Progenitor cell of endocrine pancreas (in vitro differentiated cells): ENCODE data around the gene GPR176. TPM values are rescaled to one million over a fixed set of nuclear protein-coding genes. Genes with fewer than 3 reads are reported as not detected.

ENCODE experiments used
- DNase-seq: peaks from one replicate; pipeline ENCODE4 v3.0.0; 2021; ENCODE audit warnings: low spot score; ENCODE audit not compliant: unreplicated experiment
- H3K27ac Mint-ChIP-seq: 2 replicates; pipeline ENCODE4 v1.8.0; 2021; ENCODE audit warnings: mild to moderate bottlenecking, moderate library complexity, mixed read lengths
- H3K27me3 Mint-ChIP-seq: 2 replicates; pipeline ENCODE4 v1.8.0; 2021; ENCODE audit warnings: mixed read lengths
- H3K36me3 Mint-ChIP-seq: 2 replicates; pipeline ENCODE4 v1.8.0; 2022; ENCODE audit warnings: mixed read lengths; ENCODE audit not compliant: insufficient read depth
- H3K4me1 Mint-ChIP-seq: 2 replicates; pipeline ENCODE4 v1.8.0; 2021; ENCODE audit warnings: low read depth, mixed read lengths
- H3K4me3 Mint-ChIP-seq: 2 replicates; pipeline ENCODE4 v1.8.0; 2021; ENCODE audit warnings: low read depth, mild to moderate bottlenecking, moderate library complexity, mixed read lengths
- H3K9me3 Mint-ChIP-seq: 2 replicates; pipeline ENCODE4 v1.8.0; 2021; ENCODE audit warnings: low read depth, mixed read lengths
- total RNA-seq: library from RNA; stranded (reverse); gene quantifications from 2 replicates; pipeline ENCODE4 v1.2.1, GENCODE V29; 2021
- TF ChIP-seq, protein P1 (sequence below): fragments of 200-600 bp; sonication (generic); IDR thresholded peaks from one replicate; pipeline ENCODE4 v1.5.0; 2021; ENCODE audit warnings: antibody characterized with exemption, mild to moderate bottlenecking; ENCODE audit not compliant: unreplicated experiment

Gene GPR176
- total RNA-seq, 1 donor from 2014 or later: 1.0 TPM

DNA sequence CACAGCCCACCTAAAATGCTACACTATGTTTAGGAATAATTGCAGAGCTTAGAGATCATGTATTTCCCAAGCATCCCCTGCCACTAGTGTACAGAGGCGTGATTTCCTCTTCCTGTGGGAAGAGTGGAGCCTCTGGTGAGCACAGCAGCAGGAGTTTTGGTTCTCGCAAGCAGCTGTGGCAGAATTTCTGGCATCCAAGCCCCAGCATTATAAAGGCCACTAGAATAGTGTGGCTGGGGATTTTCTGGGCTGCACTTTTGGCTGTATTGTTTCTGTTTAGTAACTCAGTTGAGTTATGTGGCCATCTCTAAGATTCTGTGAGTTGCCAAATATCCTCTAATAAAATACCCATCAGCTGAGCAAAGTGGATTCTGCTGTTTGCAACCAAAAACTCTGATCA lies 64.7 kb downstream of the GPR176 start:
- no peaks in the 10 kb centered on the region for H3K36me3 Mint-ChIP-seq
- H3K27me3 Mint-ChIP-seq: no peaks in the 10 kb centered on the region
- H3K4me1 Mint-ChIP-seq: peaks cover 3% of the 10 kb centered on the region
- no peak overlapping the region for H3K27ac Mint-ChIP-seq
- no peak overlapping the region for H3K4me3 Mint-ChIP-seq
- DNase-seq: no peak
- H3K9me3 Mint-ChIP-seq: no peaks in the 10 kb centered on the region
- TF ChIP-seq, protein P1, sequence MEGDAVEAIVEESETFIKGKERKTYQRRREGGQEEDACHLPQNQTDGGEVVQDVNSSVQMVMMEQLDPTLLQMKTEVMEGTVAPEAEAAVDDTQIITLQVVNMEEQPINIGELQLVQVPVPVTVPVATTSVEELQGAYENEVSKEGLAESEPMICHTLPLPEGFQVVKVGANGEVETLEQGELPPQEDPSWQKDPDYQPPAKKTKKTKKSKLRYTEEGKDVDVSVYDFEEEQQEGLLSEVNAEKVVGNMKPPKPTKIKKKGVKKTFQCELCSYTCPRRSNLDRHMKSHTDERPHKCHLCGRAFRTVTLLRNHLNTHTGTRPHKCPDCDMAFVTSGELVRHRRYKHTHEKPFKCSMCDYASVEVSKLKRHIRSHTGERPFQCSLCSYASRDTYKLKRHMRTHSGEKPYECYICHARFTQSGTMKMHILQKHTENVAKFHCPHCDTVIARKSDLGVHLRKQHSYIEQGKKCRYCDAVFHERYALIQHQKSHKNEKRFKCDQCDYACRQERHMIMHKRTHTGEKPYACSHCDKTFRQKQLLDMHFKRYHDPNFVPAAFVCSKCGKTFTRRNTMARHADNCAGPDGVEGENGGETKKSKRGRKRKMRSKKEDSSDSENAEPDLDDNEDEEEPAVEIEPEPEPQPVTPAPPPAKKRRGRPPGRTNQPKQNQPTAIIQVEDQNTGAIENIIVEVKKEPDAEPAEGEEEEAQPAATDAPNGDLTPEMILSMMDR: no peak

GRCh38 chr15:39854161-39854560 lies 65.9 kb downstream of the GPR176 start:
- no peak overlapping the region for H3K4me3 Mint-ChIP-seq
- no peaks in the 10 kb centered on the region for H3K27me3 Mint-ChIP-seq
- H3K9me3 Mint-ChIP-seq: no peaks in the 10 kb centered on the region
- TF ChIP-seq, protein P1: no peak
- H3K36me3 Mint-ChIP-seq: no peaks in the 10 kb centered on the region
- H3K27ac Mint-ChIP-seq: no peak overlapping the region
- peaks cover 3% of the 10 kb centered on the region for H3K4me1 Mint-ChIP-seq
- no peak for DNase-seq

DNA sequence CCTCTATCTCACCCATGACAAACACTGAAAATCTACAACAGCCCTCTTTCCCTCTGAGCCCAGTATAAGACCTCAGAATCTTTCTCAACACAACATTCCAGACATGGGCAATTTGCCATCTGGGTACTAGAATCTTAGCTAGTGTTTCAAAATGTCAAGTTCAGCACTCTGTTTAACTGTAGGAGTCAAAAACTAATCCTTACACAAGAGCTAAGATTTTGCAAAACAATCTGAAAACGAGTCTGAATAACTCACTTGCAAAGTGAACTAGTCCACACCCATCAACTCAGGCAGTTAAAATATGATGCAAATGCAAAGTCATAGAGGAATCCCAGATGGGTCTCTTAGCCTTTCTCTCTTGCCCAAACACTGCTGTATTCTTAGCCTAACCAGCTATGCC lies 67.8 kb downstream of the GPR176 start:
- TF ChIP-seq, protein P1: no peak
- Mint-ChIP-seq H3K27ac (no peak overlapping the region), H3K27me3 (no peaks in the 10 kb centered on the region), H3K4me1 (peaks cover 3% of the 10 kb centered on the region), H3K36me3 (no peaks in the 10 kb centered on the region), H3K4me3 (no peak overlapping the region), H3K9me3 (no peaks in the 10 kb centered on the region)
- no peak for DNase-seq

GRCh38 chr15:39851500-39852092 lies 68.5 kb downstream of the GPR176 start:
- H3K4me3 Mint-ChIP-seq: no peak overlapping the region
- no peak overlapping the region for H3K27ac Mint-ChIP-seq
- no peaks in the 10 kb centered on the region for H3K36me3 Mint-ChIP-seq
- H3K27me3 Mint-ChIP-seq: no peaks in the 10 kb centered on the region
- H3K4me1 Mint-ChIP-seq: peaks cover 3% of the 10 kb centered on the region
- H3K9me3 Mint-ChIP-seq: no peaks in the 10 kb centered on the region
- TF ChIP-seq, protein P1: no peak
- no peak for DNase-seq

DNA sequence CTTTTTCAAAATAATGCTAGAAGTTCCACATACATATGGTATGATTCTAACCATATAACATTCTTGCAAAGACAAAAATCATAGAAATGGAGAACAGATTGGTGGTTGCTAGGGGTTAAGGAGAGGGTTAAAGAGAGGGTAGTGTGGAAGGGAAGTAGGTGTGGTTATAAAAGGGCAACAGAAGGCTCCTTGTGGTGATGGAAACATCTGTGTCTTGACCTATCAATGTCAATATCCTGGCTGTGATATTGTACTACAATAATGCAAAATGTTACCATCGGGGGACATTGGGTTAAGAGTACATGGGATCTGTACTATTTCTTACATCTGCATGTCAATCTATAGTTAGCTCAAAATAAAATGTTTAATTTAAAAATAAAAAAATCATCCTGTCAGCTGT lies 69.6 kb downstream of the GPR176 start:
- Mint-ChIP-seq H3K27ac (no peak overlapping the region), H3K4me3 (no peak overlapping the region), H3K9me3 (no peaks in the 10 kb centered on the region), H3K4me1 (peaks cover 4% of the 10 kb centered on the region), H3K27me3 (no peaks in the 10 kb centered on the region), H3K36me3 (no peaks in the 10 kb centered on the region)
- TF ChIP-seq, protein P1: no peak
- no peak for DNase-seq
